Stimulated activated CD8-positive, alpha-beta memory T cell treated with anti-CD3 and anti-CD28 coated beads, Interleukin-15, amount 100 ng/mL, for 48 hours (primary cell): ENCODE results near the gene RARB.

Experiments
- DNase-seq, 2 donors: peaks; one replicate each; pipeline ENCODE4 v3.0.0-alpha.2; 2020; ENCODE audit warnings: low read depth in 2 of 2

RARB gene

GRCh38 chr3:25427942-25428788 is at the start of gene RARB:
RARB (plus strand) TSS chr3:25428263; CDS start chr3:25428732, 469 bp downstream.
- DNase-seq: no peak

GRCh38 chr3:25378786-25379311 is 49.2 kb upstream of the RARB start:
- DNase-seq: no peak

- no peak for DNase-seq
Observed at GRCh38 chr3:25380222-25380739, 47.8 kb upstream of the RARB start.

GRCh38 chr3:25381083-25381482 is 47.0 kb upstream of the RARB start:
- DNase-seq: no peak

- DNase-seq: no peak
Observed at GRCh38 chr3:25384471-25384870, 43.6 kb upstream of the RARB start.

GRCh38 chr3:25385807-25386460 is 42.1 kb upstream of the RARB start:
- DNase-seq: no peak

GRCh38 chr3:25386686-25387255 is 41.3 kb upstream of the RARB start:
- no peak for DNase-seq

- DNase-seq: no peak
Observed at GRCh38 chr3:25390605-25391004, 37.5 kb upstream of the RARB start.

GRCh38 chr3:25396251-25396650 is 31.8 kb upstream of the RARB start:
- no peak for DNase-seq

- no peak for DNase-seq
Observed at GRCh38 chr3:25396686-25397085, 31.4 kb upstream of the RARB start.

- DNase-seq: no peak
Observed at GRCh38 chr3:25397150-25397549, 30.9 kb upstream of the RARB start.

- no peak for DNase-seq
Observed at GRCh38 chr3:25400587-25400986, 27.5 kb upstream of the RARB start.

- no peak for DNase-seq
Observed at GRCh38 chr3:25403968-25404367, 24.1 kb upstream of the RARB start.

GRCh38 chr3:25404569-25404968 is 23.5 kb upstream of the RARB start:
- DNase-seq: no peak

GRCh38 chr3:25405335-25405734 is 22.7 kb upstream of the RARB start:
- DNase-seq: no peak

GRCh38 chr3:25410703-25411102 is 17.4 kb upstream of the RARB start:
- no peak for DNase-seq

GRCh38 chr3:25412269-25412668 is 15.8 kb upstream of the RARB start:
- DNase-seq: no peak

GRCh38 chr3:25416176-25416575 is 11.9 kb upstream of the RARB start:
- no peak for DNase-seq

GRCh38 chr3:25418596-25418995 is 9.5 kb upstream of the RARB start:
- no peak for DNase-seq

GRCh38 chr3:25419251-25419650 is 8.8 kb upstream of the RARB start:
- DNase-seq: no peak

GRCh38 chr3:25420147-25420546 is 7.9 kb upstream of the RARB start:
- DNase-seq: no peak

- no peak for DNase-seq
Observed at GRCh38 chr3:25420885-25421284, 7.2 kb upstream of the RARB start.
